ENCODE measurements around the gene C17orf50. TPM values are rescaled to one million over a fixed set of nuclear protein-coding genes. Genes with fewer than 3 reads are reported as not detected.
A peak's percentile ranks its signal among the peaks of the same experiment; 100 is the strongest.

The C17orf50 gene
- total RNA-seq, 4 donors from 2014 or later = not detected

DNA sequence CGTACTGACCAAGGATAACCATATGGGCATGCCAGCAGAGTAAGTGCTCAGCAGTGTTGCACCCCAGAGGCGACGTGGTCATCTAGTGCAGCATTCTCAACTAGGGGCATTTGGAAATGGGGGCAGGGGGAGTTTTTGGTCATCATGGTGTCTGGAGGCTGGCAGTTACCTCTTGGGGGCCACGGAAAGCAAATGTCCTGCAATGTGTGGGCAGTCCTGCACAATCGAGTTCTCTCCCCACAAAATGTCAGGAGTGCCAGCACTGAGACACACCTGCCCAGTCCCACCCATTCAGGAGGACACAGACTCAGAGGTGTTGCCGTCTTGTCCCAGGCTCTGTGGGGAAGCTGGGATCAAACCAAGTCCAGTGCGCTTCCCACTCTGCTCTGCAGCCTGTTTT is 26.3 kb upstream of the C17orf50 start:
- no peak for TF ChIP-seq CTCF (IDR thresholded peaks at IDR 0.05)
- TF ChIP-seq EP300 (IDR thresholded peaks at IDR 0.05) = no peak
- TF ChIP-seq POLR2A (IDR thresholded peaks at IDR 0.05) = no peak
- TF ChIP-seq POLR2AphosphoS5 (IDR thresholded peaks at IDR 0.05) = no peak
- H3K4me1 ChIP-seq = peaks cover 14% of the 10 kb centered on the region
- H3K4me3 ChIP-seq = no peak overlapping the region
- H3K9me3 ChIP-seq = no peaks in the 10 kb centered on the region
- peak in 1 of 2 donors; percentile 20 for DNase-seq (ENCODE audit: low spot score in 2 of 2)
- H3K27ac ChIP-seq = no peak overlapping the region
- no peaks in the 10 kb centered on the region for H3K36me3 ChIP-seq
- H3K27me3 ChIP-seq = no peaks in the 10 kb centered on the region
- WGBS = 97% methylated on average over 6 of the region's 7 CpGs

DNA sequence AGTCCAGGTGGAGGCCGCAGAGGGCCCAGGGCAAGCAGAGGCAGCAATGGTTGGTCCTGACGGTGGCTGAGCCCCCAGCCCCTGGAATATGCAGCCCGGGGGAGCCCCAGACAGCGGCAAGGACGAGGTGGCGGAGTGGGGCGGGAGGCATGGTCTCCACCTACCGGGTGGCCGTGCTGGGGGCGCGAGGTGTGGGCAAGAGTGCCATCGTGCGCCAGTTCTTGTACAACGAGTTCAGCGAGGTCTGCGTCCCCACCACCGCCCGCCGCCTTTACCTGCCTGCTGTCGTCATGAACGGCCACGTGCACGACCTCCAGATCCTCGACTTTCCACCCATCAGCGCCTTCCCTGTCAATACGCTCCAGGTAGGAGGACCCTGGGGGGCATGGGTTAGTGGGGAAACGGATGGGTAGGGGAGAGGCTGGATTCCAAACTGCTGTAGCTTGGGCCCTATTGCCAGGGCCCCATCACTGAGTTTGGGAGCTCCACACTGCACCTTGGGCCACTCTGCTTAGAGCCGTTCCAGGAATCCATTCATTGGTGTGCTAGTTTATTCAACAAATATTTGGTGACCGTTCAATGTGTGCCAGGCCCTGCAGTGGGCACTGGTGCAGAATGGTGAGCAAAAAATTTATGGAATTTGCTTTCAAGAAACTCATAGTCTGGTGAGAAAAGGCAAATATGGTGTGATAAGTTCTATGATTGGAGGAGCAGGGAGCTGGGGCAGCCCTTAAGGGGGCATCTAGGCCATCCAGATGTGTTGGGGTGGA is 25.5 kb upstream of the C17orf50 start:
- WGBS = 85% methylated on average over 16 of the region's 29 CpGs

DNA sequence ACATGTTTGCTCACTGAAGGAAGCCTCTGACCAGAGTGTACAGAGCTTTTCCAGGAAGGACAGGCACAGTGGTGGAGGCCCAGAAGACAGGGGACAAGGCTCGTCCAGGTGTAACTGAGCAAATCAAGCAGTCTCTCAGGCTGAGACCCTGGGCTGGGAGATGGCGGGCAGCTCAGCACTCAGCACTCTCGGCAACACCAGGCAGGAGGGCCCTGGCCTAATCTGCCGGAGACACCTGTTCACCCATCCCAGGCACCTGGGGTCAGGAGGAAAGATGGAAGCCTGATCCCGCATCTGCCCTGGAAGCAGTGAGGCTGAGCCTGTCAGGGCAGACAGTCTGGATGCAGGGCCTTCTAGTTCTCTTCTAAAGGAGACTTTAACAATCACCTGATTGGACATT is 24.5 kb upstream of the C17orf50 start:
- WGBS = 91% methylated on average over 5 of the region's 5 CpGs
- H3K9me3 ChIP-seq = no peaks in the 10 kb centered on the region
- no peak overlapping the region for H3K4me3 ChIP-seq
- no peak for TF ChIP-seq CTCF (IDR thresholded peaks at IDR 0.05)
- no peak for TF ChIP-seq POLR2AphosphoS5 (IDR thresholded peaks at IDR 0.05)
- TF ChIP-seq POLR2A (IDR thresholded peaks at IDR 0.05) = no peak
- no peak for TF ChIP-seq EP300 (IDR thresholded peaks at IDR 0.05)
- H3K4me1 ChIP-seq = peaks cover 12% of the 10 kb centered on the region
- DNase-seq (ENCODE audit: low spot score in 2 of 2) = peak in 1 of 2 donors; percentile 26
- no peak overlapping the region for H3K27ac ChIP-seq
- H3K27me3 ChIP-seq = peaks cover 16% of the 10 kb centered on the region
- no peaks in the 10 kb centered on the region for H3K36me3 ChIP-seq

More for the DNA sequence above, 25.5 kb upstream of the C17orf50 start:
- TF ChIP-seq CTCF (IDR thresholded peaks at IDR 0.05) (no peak), POLR2A (IDR thresholded peaks at IDR 0.05) (no peak), POLR2AphosphoS5 (IDR thresholded peaks at IDR 0.05) (no peak), EP300 (IDR thresholded peaks at IDR 0.05) (no peak)
- no peaks in the 10 kb centered on the region for H3K9me3 ChIP-seq
- no peak for DNase-seq (ENCODE audit: low spot score in 2 of 2)
- H3K27ac ChIP-seq = no peak overlapping the region
- H3K27me3 ChIP-seq = peaks cover 6% of the 10 kb centered on the region
- H3K36me3 ChIP-seq = no peaks in the 10 kb centered on the region
- H3K4me1 ChIP-seq = peaks cover 14% of the 10 kb centered on the region
- H3K4me3 ChIP-seq = no peak overlapping the region

DNA sequence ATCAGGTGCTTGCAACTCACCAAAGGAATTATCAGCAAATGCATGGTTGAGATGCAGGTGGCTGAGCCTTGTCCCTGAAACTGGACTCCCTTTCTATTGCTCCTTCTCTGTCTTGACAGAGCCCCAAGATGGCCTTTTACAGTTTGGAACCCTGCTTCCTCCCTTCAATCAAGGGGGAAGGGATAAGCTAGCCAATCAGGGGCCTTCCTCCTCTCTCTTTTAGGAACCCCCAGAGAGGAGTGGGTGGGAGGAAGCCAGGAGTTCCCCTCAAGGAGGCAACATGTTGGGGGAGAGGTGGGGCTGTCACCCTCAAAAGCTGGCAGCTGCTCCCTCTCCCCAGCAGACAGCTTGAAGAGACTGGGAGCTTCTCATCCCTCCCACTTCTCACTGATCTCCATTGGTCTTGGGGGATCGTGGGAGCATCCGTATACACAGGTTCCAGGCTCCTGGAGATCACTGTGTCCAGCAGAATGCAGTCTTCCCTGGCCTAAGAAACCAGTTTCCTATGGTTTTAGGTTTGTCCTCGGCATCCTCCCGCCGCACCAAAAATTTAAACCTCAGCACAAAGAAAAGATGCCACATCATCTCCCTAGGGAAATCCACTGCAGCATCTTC is 22.1 kb upstream of the C17orf50 start:
- no peaks in the 10 kb centered on the region for H3K36me3 ChIP-seq
- H3K4me1 ChIP-seq = peaks cover 10% of the 10 kb centered on the region
- peaks cover 40% of the 10 kb centered on the region for H3K27me3 ChIP-seq
- no peaks in the 10 kb centered on the region for H3K9me3 ChIP-seq
- no peak overlapping the region for H3K27ac ChIP-seq
- WGBS = 85% methylated on average over 5 of the region's 5 CpGs
- DNase-seq (ENCODE audit: low spot score in 2 of 2) = peak; percentile 18 to 52
- no peak overlapping the region for H3K4me3 ChIP-seq
- TF ChIP-seq EP300 (IDR thresholded peaks at IDR 0.05) (no peak), CTCF (IDR thresholded peaks at IDR 0.05) (no peak), POLR2AphosphoS5 (IDR thresholded peaks at IDR 0.05) (no peak), POLR2A (IDR thresholded peaks at IDR 0.05) (no peak)

DNA sequence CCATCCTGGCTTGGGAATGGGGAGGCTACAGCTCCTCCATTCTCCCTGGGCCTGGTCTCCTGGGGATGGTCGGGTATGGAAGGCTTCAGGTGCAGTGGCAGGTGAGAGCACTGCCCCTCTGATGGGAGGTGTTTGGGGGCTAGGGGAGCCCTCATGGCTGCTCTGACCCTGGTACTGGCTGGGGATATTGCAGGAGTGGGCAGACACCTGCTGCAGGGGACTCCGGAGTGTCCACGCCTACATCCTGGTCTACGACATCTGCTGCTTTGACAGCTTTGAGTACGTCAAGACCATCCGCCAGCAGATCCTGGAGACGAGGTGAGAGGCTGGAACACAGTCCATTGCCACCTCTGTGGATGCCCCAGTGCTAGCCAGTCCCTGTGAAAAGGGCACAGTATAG is 20.5 kb upstream of the C17orf50 start:
- H3K9me3 ChIP-seq = no peaks in the 10 kb centered on the region
- TF ChIP-seq CTCF (IDR thresholded peaks at IDR 0.05) = no peak
- TF ChIP-seq EP300 (IDR thresholded peaks at IDR 0.05) = no peak
- TF ChIP-seq POLR2AphosphoS5 (IDR thresholded peaks at IDR 0.05) = no peak
- TF ChIP-seq POLR2A (IDR thresholded peaks at IDR 0.05) = no peak
- peaks cover 45% of the 10 kb centered on the region for H3K27me3 ChIP-seq
- peak; percentile 18 to 55 for DNase-seq (ENCODE audit: low spot score in 2 of 2)
- H3K27ac ChIP-seq = no peak overlapping the region
- 90% methylated on average over 7 of the region's 7 CpGs for WGBS
- no peak overlapping the region for H3K4me3 ChIP-seq
- no peaks in the 10 kb centered on the region for H3K36me3 ChIP-seq
- H3K4me1 ChIP-seq = peaks cover 10% of the 10 kb centered on the region
